Astrocyte (in vitro differentiated cells and primary cell): ENCODE data around the gene SERTM1.

Experiments
- CTCF ChIP-seq: IDR thresholded peaks from 2 replicates; pipeline ENCODE4 v1.5.1; 2011; ENCODE audit warnings: low read depth, mild to moderate bottlenecking, inconsistent platforms, low read length, moderate library complexity; ENCODE audit not compliant: insufficient read depth
- EZH2 ChIP-seq: IDR thresholded peaks from 2 replicates; pipeline ENCODE4 v1.6.1; 2012; ENCODE audit warnings: mild to moderate bottlenecking, low read length, inconsistent platforms; ENCODE audit not compliant: insufficient read depth

DNA sequence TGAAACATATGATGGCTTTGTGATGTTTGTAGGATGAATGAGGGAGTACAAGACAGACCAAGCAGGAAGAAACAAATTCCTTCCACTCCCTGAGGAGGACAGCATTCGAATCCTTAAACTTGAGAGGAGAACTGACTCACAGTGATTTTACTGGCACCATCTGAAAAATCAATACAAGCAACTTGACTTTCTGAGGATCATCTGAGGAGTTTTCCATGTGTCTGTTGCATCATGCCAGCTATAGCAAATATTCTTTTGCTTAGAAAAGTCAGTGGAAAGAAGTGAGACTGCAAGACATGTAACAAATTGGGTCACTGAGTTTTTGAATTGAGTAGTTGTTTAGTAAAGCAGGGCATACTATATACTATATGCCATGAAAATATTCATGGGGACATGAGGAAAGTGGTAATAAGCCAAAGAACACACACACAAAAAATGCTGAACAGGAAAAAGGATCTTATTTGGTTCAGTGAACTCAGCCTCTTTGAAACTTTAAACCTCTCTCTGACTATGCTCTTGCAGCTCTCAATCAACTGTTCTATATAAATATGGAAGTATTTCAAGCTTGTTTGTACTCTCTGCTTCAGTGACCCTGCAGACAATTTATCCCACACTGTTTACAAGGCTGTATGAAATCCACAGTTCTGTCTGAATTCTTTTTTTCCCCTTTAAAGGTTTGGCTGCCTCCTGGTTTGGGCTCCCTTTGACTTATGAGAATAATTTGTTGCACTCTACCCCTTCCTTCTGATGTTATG is 35.5 kb downstream of the SERTM1 start:
- TF ChIP-seq CTCF (no peak), EZH2 (no peak)
